Measurements from ENCODE around the gene SYVN1. TPM values are rescaled to one million over a fixed set of nuclear protein-coding genes. Genes with fewer than 3 reads are reported as not detected.

Gene SYVN1
- total RNA-seq, 1 experiment from 2014 or later, result 74.9 TPM

DNA sequence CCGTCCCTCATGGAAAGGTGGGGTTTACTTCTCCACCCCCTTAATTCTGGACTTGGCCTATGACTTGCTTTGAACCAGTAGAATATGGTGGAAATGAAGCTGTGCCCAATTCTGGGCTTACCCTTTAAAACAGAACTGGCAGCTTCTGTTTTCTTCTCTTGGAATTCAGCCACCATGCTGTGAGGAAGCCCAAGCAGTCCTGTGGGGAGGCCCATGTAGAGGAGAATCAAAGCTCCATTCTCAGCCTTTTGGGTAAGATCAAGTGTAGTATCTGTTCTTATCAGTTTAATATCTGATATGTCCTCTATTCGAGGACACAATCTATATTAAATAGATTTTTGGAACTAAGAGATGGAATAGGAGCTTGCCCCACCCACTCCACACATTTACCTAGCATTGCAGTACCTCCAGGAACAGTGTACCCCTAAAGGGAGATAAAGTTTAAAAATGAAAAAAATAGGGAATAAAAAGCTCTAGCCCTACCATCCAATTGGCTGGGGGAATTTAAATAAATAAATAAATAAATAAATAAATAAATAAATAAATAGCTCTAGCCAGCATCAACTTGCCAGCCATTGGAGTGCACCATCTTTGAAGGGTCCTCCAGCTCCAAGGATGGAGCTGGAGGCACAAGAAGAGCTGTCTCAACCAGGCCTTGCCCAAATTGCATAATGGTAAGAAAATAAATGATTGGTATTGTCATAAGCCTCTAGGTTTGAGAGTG, 13.2 kb upstream of the SYVN1 start:
- H3K9me3 Mint-ChIP-seq (ENCODE audit: unreplicated experiment), result no peaks in the 10 kb centered on the region
- TF ChIP-seq, protein P1, sequence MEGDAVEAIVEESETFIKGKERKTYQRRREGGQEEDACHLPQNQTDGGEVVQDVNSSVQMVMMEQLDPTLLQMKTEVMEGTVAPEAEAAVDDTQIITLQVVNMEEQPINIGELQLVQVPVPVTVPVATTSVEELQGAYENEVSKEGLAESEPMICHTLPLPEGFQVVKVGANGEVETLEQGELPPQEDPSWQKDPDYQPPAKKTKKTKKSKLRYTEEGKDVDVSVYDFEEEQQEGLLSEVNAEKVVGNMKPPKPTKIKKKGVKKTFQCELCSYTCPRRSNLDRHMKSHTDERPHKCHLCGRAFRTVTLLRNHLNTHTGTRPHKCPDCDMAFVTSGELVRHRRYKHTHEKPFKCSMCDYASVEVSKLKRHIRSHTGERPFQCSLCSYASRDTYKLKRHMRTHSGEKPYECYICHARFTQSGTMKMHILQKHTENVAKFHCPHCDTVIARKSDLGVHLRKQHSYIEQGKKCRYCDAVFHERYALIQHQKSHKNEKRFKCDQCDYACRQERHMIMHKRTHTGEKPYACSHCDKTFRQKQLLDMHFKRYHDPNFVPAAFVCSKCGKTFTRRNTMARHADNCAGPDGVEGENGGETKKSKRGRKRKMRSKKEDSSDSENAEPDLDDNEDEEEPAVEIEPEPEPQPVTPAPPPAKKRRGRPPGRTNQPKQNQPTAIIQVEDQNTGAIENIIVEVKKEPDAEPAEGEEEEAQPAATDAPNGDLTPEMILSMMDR (IDR thresholded peaks at IDR 0.05; ENCODE audit: unreplicated experiment), result no peak
- H3K4me3 Mint-ChIP-seq (ENCODE audit: unreplicated experiment), result no peak overlapping the region
- no peaks in the 10 kb centered on the region for H3K27me3 Mint-ChIP-seq (ENCODE audit: insufficient read depth, unreplicated experiment)
- POLR2A ChIA-PET, result interaction anchor here (1.1 to 7.0 kb wide), 2 partner anchors 12 to 107 kb away, joined by 3 to 56 read pairs; partner anchors contain the start of genes SAC3D1 and SYVN1
- H3K27ac Mint-ChIP-seq (ENCODE audit: low read depth, unreplicated experiment), result no peak overlapping the region
- peaks cover 22% of the 10 kb centered on the region for H3K4me1 Mint-ChIP-seq (ENCODE audit: insufficient read depth, unreplicated experiment)
- intact Hi-C loops (cut with micrococcal nuclease), result no loop called here
- no peak for DNase-seq (ENCODE audit: unreplicated experiment)
- CTCF ChIA-PET, result interaction anchor here (0.6 kb wide), 1 partner anchor 32 kb away, joined by 3 read pairs; no protein-coding TSS in a partner anchor
- BruUV-seq (replicated peaks), result no TSS peak
- H3K36me3 Mint-ChIP-seq (ENCODE audit: insufficient read depth, unreplicated experiment), result no peaks in the 10 kb centered on the region

DNA sequence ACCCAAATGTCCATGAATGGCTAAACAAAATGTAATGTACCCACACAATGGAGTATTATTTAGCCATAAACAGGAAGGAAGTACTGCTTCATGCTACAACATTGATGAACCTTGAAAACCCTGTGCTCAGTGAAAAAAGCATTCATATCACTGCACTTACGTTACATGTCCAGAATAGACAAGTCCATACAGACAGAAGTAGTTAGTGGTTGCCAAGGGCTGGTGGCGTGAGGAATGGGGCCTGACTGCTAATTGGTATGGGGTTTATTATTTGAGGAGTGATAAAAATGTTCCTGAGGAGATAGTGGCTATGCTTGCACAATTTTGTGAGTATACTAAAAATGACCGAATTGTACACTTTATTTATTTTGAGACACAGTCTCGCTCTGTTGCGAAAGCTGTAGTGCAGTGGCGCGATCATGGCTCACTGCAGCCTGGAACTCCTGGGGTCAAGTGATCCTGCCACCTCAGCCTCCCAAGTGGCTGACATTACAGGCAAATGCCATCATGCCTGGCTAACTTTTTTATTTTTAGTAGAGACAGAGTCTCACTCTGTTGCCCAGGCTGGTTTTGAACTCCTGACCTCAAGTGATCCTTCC, 7.7 kb upstream of the SYVN1 start:
- H3K4me3 Mint-ChIP-seq (ENCODE audit: unreplicated experiment), result no peak overlapping the region
- H3K36me3 Mint-ChIP-seq (ENCODE audit: insufficient read depth, unreplicated experiment), result no peaks in the 10 kb centered on the region
- no peak overlapping the region for H3K27ac Mint-ChIP-seq (ENCODE audit: low read depth, unreplicated experiment)
- ChIA-PET POLR2A (no interaction called here), CTCF (no interaction called here)
- DNase-seq (ENCODE audit: unreplicated experiment), result no peak
- H3K9me3 Mint-ChIP-seq (ENCODE audit: unreplicated experiment), result no peaks in the 10 kb centered on the region
- intact Hi-C loops (cut with micrococcal nuclease), result no loop called here
- H3K4me1 Mint-ChIP-seq (ENCODE audit: insufficient read depth, unreplicated experiment), result peaks cover 6% of the 10 kb centered on the region
- TF ChIP-seq, protein P1 (IDR thresholded peaks at IDR 0.05; ENCODE audit: unreplicated experiment), result no peak
- BruUV-seq (replicated peaks), result no TSS peak
- H3K27me3 Mint-ChIP-seq (ENCODE audit: insufficient read depth, unreplicated experiment), result no peaks in the 10 kb centered on the region

DNA sequence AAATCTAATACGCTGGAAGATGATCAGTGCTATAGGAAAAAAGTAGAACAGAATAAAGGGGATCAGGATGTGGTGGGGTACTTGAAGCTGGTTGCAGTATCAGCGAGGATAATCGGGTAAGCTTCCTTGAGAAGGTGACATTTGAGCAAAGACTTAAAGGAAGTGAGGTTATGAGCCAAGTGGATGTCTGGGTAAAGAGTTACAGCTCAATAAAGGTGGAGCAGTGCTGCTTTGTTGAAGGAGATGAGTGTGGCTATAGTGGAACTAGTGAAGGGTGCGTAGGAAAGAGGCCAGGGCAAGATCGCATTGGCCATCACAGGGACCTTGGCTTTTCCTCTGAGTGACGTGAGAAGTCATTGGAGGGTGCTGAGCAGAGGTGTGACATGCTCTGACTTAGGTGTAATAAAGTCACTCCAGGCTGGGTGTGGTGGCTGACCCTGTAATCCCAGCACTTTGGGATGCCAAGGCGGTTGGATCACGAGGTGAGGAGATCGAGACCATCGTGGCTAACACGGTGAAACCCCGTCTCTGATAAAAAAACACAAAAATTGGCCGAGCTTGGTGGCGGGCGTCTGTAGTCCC, 2.3 kb upstream of the SYVN1 start:
- POLR2A ChIA-PET, result interaction anchor here (1.6 to 8.2 kb wide), 6 partner anchors 8 to 44 kb away, joined by 5 to 157 read pairs (median 56); partner anchors contain the start of genes CAPN1, FAU, MRPL49 and ZNHIT2
- CTCF ChIA-PET, result interaction anchor here (0.6 to 1.8 kb wide), 4 partner anchors 8 to 89 kb away, joined by 4 to 9 read pairs (median 4); partner anchors contain the start of genes FAU and MRPL49
- no peak overlapping the region for H3K27ac Mint-ChIP-seq (ENCODE audit: low read depth, unreplicated experiment)
- TF ChIP-seq, protein P1 (IDR thresholded peaks at IDR 0.05; ENCODE audit: unreplicated experiment), result no peak
- H3K9me3 Mint-ChIP-seq (ENCODE audit: unreplicated experiment), result no peaks in the 10 kb centered on the region
- intact Hi-C loops (cut with micrococcal nuclease), result no loop called here
- DNase-seq (ENCODE audit: unreplicated experiment), result no peak
- no peak overlapping the region for H3K4me3 Mint-ChIP-seq (ENCODE audit: unreplicated experiment)
- BruUV-seq (replicated peaks), result no TSS peak
- H3K4me1 Mint-ChIP-seq (ENCODE audit: insufficient read depth, unreplicated experiment), result peaks cover 22% of the 10 kb centered on the region
- no peaks in the 10 kb centered on the region for H3K27me3 Mint-ChIP-seq (ENCODE audit: insufficient read depth, unreplicated experiment)
- peaks cover 12% of the 10 kb centered on the region for H3K36me3 Mint-ChIP-seq (ENCODE audit: insufficient read depth, unreplicated experiment)

DNA sequence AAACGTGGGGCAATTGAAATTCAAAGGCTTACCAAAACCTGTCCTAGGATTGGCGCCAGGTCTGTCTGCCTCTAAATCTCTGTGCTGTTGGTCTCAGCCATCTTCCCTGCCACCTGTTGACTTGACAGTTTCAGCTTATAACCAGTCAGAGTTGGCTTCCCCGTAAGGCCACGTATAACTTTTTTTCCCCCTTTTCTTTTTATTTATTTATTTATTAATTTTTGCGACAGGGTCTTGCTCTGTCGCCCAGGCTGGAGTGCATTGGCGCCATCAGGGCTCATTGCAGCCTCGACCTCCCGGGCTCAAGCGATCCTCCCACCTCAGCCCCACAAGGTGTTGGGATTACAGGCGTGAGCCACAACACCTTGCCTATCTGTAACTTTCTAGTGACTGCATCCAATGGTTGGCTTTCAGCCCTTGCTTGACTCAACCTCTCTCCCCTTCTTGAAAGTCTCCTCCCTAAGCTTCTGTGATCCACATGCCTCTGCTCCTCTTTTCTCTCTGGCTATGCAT, 1.4 kb upstream of the SYVN1 start:
- BruUV-seq (replicated peaks), result no TSS peak
- no peak for DNase-seq (ENCODE audit: unreplicated experiment)
- ChIA-PET POLR2A (interaction anchor here (0.5 to 8.2 kb wide), 31 partner anchors 9 to 905 kb away, joined by 3 to 157 read pairs (median 4); partner anchors contain the start of genes ATG2A, BANF1, CAPN1 and CDC42BPG), CTCF (interaction anchor here (0.8 to 1.8 kb wide), 4 partner anchors 9 to 48 kb away, joined by 4 to 9 read pairs (median 4); partner anchors contain the start of genes FAU and MRPL49)
- Mint-ChIP-seq H3K27me3 (ENCODE audit: insufficient read depth, unreplicated experiment) (no peaks in the 10 kb centered on the region), H3K4me1 (ENCODE audit: insufficient read depth, unreplicated experiment) (peaks cover 28% of the 10 kb centered on the region), H3K36me3 (ENCODE audit: insufficient read depth, unreplicated experiment) (peaks cover 22% of the 10 kb centered on the region), H3K27ac (ENCODE audit: low read depth, unreplicated experiment) (peak overlapping the region; percentile 100), H3K9me3 (ENCODE audit: unreplicated experiment) (no peaks in the 10 kb centered on the region), H3K4me3 (ENCODE audit: unreplicated experiment) (peak overlapping the region; percentile 99)
- intact Hi-C loops (cut with micrococcal nuclease), result loop anchor here (2.0 kb wide), 1 partner anchor 45 kb away; the partner anchor contains the start of gene CAPN1
- TF ChIP-seq, protein P1 (IDR thresholded peaks at IDR 0.05; ENCODE audit: unreplicated experiment), result no peak
